Measurements from ENCODE around the gene STAT2.

The STAT2 gene

GRCh38 chr12:56382611-56383010 is 22.7 kb upstream of the STAT2 start:
- Histone ChIP-seq H3K9me3 (ENCODE audit: control insufficient read depth, insufficient read depth, low read length) (no peaks in the 10 kb centered on the region), H3K4me3 (ENCODE audit: low read depth, low read length) (no peak overlapping the region), H3K36me3 (ENCODE audit: control insufficient read depth, insufficient read depth, low read length) (no peaks in the 10 kb centered on the region), H3K9ac (ENCODE audit: low read depth, low read length) (no peak overlapping the region), H3K4me1 (ENCODE audit: control insufficient read depth, insufficient read depth, low read length) (peaks cover 2% of the 10 kb centered on the region), H3K27me3 (ENCODE audit: control insufficient read depth, insufficient read depth, low read length) (no peaks in the 10 kb centered on the region)

GRCh38 chr12:56377989-56378316 is 18.0 kb upstream of the STAT2 start:
- Histone ChIP-seq H3K4me3 (ENCODE audit: low read depth, low read length) (no peak overlapping the region), H3K27me3 (ENCODE audit: control insufficient read depth, insufficient read depth, low read length) (no peaks in the 10 kb centered on the region), H3K9ac (ENCODE audit: low read depth, low read length) (no peak overlapping the region), H3K9me3 (ENCODE audit: control insufficient read depth, insufficient read depth, low read length) (no peaks in the 10 kb centered on the region), H3K4me1 (ENCODE audit: control insufficient read depth, insufficient read depth, low read length) (peaks cover 3% of the 10 kb centered on the region), H3K36me3 (ENCODE audit: control insufficient read depth, insufficient read depth, low read length) (no peaks in the 10 kb centered on the region)

GRCh38 chr12:56377310-56377988 is 17.5 kb upstream of the STAT2 start:
- Histone ChIP-seq H3K4me3 (ENCODE audit: low read depth, low read length) (no peak overlapping the region), H3K9ac (ENCODE audit: low read depth, low read length) (no peak overlapping the region), H3K4me1 (ENCODE audit: control insufficient read depth, insufficient read depth, low read length) (peaks cover 3% of the 10 kb centered on the region), H3K36me3 (ENCODE audit: control insufficient read depth, insufficient read depth, low read length) (no peaks in the 10 kb centered on the region), H3K27me3 (ENCODE audit: control insufficient read depth, insufficient read depth, low read length) (no peaks in the 10 kb centered on the region), H3K9me3 (ENCODE audit: control insufficient read depth, insufficient read depth, low read length) (no peaks in the 10 kb centered on the region)

- Histone ChIP-seq H3K4me3 (ENCODE audit: low read depth, low read length) (no peak overlapping the region), H3K4me1 (ENCODE audit: control insufficient read depth, insufficient read depth, low read length) (peaks cover 3% of the 10 kb centered on the region), H3K9ac (ENCODE audit: low read depth, low read length) (no peak overlapping the region), H3K36me3 (ENCODE audit: control insufficient read depth, insufficient read depth, low read length) (no peaks in the 10 kb centered on the region), H3K9me3 (ENCODE audit: control insufficient read depth, insufficient read depth, low read length) (no peaks in the 10 kb centered on the region), H3K27me3 (ENCODE audit: control insufficient read depth, insufficient read depth, low read length) (no peaks in the 10 kb centered on the region)
Measured at GRCh38 chr12:56375598-56376434, 15.9 kb upstream of the STAT2 start.

- no peak overlapping the region for H3K4me3 ChIP-seq (ENCODE audit: low read depth, low read length)
- peaks cover 3% of the 10 kb centered on the region for H3K4me1 ChIP-seq (ENCODE audit: control insufficient read depth, insufficient read depth, low read length)
- H3K9ac ChIP-seq (ENCODE audit: low read depth, low read length) = no peak overlapping the region
- H3K9me3 ChIP-seq (ENCODE audit: control insufficient read depth, insufficient read depth, low read length) = no peaks in the 10 kb centered on the region
- no peaks in the 10 kb centered on the region for H3K36me3 ChIP-seq (ENCODE audit: control insufficient read depth, insufficient read depth, low read length)
- H3K27me3 ChIP-seq (ENCODE audit: control insufficient read depth, insufficient read depth, low read length) = no peaks in the 10 kb centered on the region
Measured at GRCh38 chr12:56374726-56375597, 15.1 kb upstream of the STAT2 start.

GRCh38 chr12:56373515-56373914 is 13.6 kb upstream of the STAT2 start:
- H3K9me3 ChIP-seq (ENCODE audit: control insufficient read depth, insufficient read depth, low read length) = no peaks in the 10 kb centered on the region
- H3K4me3 ChIP-seq (ENCODE audit: low read depth, low read length) = no peak overlapping the region
- no peaks in the 10 kb centered on the region for H3K27me3 ChIP-seq (ENCODE audit: control insufficient read depth, insufficient read depth, low read length)
- no peak overlapping the region for H3K9ac ChIP-seq (ENCODE audit: low read depth, low read length)
- H3K4me1 ChIP-seq (ENCODE audit: control insufficient read depth, insufficient read depth, low read length) = peaks cover 3% of the 10 kb centered on the region
- no peaks in the 10 kb centered on the region for H3K36me3 ChIP-seq (ENCODE audit: control insufficient read depth, insufficient read depth, low read length)

GRCh38 chr12:56366948-56367347 is 7.0 kb upstream of the STAT2 start:
- no peaks in the 10 kb centered on the region for H3K9me3 ChIP-seq (ENCODE audit: control insufficient read depth, insufficient read depth, low read length)
- H3K27me3 ChIP-seq (ENCODE audit: control insufficient read depth, insufficient read depth, low read length) = no peaks in the 10 kb centered on the region
- no peak overlapping the region for H3K4me3 ChIP-seq (ENCODE audit: low read depth, low read length)
- no peaks in the 10 kb centered on the region for H3K36me3 ChIP-seq (ENCODE audit: control insufficient read depth, insufficient read depth, low read length)
- no peaks in the 10 kb centered on the region for H3K4me1 ChIP-seq (ENCODE audit: control insufficient read depth, insufficient read depth, low read length)
- H3K9ac ChIP-seq (ENCODE audit: low read depth, low read length) = no peak overlapping the region

- H3K4me1 ChIP-seq (ENCODE audit: control insufficient read depth, insufficient read depth, low read length) = peaks cover 11% of the 10 kb centered on the region
- H3K9ac ChIP-seq (ENCODE audit: low read depth, low read length) = no peak within 1 kb of the TSS
- H3K36me3 ChIP-seq (ENCODE audit: control insufficient read depth, insufficient read depth, low read length) = no peaks in the 10 kb centered on the region
- H3K9me3 ChIP-seq (ENCODE audit: control insufficient read depth, insufficient read depth, low read length) = no peaks in the 10 kb centered on the region
- H3K4me3 ChIP-seq (ENCODE audit: low read depth, low read length) = no peak within 1 kb of the TSS
- H3K27me3 ChIP-seq (ENCODE audit: control insufficient read depth, insufficient read depth, low read length) = no peaks in the 10 kb centered on the region
Measured at GRCh38 chr12:56362130-56363059, 2.5 kb upstream of the STAT2 start, which contains the start of gene APOF. Gene APOF, minus strand, starts transcription at chr12:56362857. Its CDS starts 112 bp downstream, at chr12:56362745.

GRCh38 chr12:56361487-56362129 is 1.7 kb upstream of the STAT2 start:
- no peaks in the 10 kb centered on the region for H3K27me3 ChIP-seq (ENCODE audit: control insufficient read depth, insufficient read depth, low read length)
- peaks cover 11% of the 10 kb centered on the region for H3K4me1 ChIP-seq (ENCODE audit: control insufficient read depth, insufficient read depth, low read length)
- H3K9me3 ChIP-seq (ENCODE audit: control insufficient read depth, insufficient read depth, low read length) = no peaks in the 10 kb centered on the region
- no peaks in the 10 kb centered on the region for H3K36me3 ChIP-seq (ENCODE audit: control insufficient read depth, insufficient read depth, low read length)
- H3K4me3 ChIP-seq (ENCODE audit: low read depth, low read length) = no peak overlapping the region
- no peak overlapping the region for H3K9ac ChIP-seq (ENCODE audit: low read depth, low read length)

GRCh38 chr12:56358836-56359532 is 923 bp downstream of the STAT2 start:
- Histone ChIP-seq H3K4me1 (ENCODE audit: control insufficient read depth, insufficient read depth, low read length) (peaks cover 11% of the 10 kb centered on the region), H3K36me3 (ENCODE audit: control insufficient read depth, insufficient read depth, low read length) (peaks cover 25% of the 10 kb centered on the region), H3K27me3 (ENCODE audit: control insufficient read depth, insufficient read depth, low read length) (no peaks in the 10 kb centered on the region), H3K4me3 (ENCODE audit: low read depth, low read length) (peak overlapping the region; percentile 65), H3K9me3 (ENCODE audit: control insufficient read depth, insufficient read depth, low read length) (no peaks in the 10 kb centered on the region), H3K9ac (ENCODE audit: low read depth, low read length) (peak overlapping the region; percentile 29)

Measured in iPS-15b (cell line).